Measurements from ENCODE around the gene GLRA2.

Gene GLRA2

DNA sequence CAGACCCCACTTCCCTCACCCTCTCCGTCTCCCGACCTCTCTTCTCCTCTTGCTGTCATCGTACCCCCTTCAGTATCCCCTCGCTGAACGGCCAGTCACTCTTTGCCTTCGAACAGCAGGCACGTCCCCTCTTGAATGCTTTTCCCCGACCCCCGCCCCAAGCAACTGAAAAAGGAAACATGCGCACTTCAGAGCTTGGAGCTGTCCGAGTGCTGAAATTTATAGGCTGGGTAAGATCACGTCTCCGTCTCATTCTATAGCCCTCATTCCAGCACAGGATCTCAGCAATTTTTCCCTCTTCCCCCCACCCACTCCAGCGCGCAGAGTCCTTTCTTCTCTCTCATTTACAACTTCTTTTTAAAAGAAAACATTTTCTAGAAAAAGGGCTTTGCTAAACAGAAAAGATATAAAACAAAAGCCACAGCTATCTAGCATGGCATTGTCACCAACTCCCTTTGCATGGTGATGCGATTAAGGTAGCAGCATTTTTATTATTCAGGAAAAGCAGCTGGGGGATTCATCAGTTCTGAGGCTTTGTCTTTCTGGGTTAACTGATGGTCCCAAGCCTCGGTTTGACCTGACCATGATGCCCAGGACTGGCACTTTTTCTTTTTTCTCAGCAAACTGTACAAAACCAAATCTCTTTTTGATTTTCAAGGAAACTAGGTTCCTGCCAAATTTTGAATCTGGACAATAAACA, at the start of gene GLRA2:
Gene GLRA2 (plus strand): TSS at position 247 of the 700 bp plus-strand sequence. CDS start 522 bp downstream, outside the sequence.
- DNase-seq = no peak

DNA sequence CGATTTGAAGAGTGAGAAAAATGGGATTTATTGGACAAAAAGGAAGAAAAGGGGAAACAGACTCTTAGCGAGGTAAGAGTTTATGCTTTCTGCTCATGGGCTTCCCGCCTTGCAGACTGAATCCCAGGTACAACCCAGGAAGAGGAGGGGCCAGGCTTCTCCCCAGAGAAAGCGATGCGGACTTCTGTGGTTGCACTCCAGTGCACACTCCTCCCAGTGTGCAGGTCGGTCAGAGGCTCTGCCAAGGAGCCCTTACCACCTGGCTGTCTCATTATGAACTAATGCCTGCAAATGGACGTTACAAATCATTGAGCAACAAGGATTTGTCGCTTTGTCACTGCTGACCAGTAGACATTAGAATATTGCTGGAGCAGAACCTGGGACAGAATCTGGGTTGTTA, 39.9 kb upstream of the GLRA2 start:
- DNase-seq = no peak

DNA sequence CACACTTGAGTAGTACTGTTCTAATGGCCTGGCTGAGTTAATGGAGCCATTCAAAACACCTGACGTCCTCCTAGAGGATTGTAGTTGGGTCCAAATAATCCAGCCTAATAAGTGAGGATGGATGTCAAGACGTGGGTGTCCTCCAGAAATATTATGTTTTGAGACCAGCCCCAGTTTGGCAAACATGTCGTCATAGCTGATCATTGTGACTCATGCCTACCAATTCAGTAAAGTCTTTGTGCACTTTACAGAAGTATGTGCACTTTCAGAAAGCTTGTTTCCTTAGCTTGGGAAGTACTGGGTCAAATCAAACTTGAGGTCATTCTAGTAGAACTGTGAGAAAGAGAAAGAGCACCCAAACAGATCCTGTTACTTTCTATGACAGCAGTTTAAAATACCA, 37.6 kb upstream of the GLRA2 start:
- DNase-seq = no peak

- peak; percentile 8 for DNase-seq
These were observed 32.7 kb upstream of the GLRA2 start for GRCh38 chrX:14496674-14497073.

- DNase-seq = no peak
These were observed 32.1 kb upstream of the GLRA2 start for GRCh38 chrX:14497184-14497666.

DNA sequence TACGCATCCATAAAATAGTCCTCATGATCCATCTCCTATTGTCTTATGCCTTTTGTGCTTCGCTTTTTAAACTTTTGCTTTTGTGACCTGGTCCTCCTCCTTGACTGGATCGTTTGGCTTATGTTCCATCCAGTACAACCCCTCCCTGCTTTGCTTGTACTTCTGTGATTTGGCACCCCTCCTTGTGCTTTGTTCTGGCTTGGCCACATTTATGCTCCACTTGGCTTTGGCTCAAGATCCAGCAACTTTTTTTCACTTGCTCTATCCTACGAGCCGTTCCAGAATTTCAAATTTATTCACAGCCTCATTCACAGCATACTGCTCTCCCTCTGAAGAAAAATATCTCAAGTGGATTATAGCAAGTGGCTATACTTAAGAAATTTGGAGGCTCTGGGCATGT, 28.0 kb upstream of the GLRA2 start:
- DNase-seq = no peak

DNA sequence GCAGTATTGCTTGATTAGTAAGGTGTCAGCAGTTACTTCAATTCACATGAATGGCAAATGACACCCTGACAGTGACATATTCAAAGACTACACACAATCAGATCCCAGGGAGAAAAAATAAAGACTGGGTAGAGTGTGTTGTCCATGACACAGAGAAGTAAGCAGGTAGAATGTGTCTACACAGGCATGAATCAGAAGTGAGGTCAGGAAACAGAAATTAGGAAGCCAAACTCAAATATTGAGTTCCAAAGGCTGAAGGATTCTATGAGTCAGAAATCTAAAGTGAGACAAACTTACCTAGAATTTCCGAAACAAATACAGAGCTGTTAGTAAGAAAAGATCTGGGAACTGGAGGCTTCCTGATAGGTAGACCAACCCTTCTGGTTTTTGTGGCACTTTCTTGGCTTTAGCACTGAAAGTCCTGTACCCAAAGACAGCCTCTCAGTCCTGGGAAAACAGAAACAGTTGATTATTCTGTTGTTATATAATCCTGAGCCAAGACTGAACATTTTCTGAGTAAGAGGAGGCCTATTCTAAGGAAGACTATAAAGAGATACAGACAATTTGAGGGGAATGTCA, 24.3 kb upstream of the GLRA2 start:
- DNase-seq = no peak

- DNase-seq = no peak
These were observed 23.7 kb upstream of the GLRA2 start for GRCh38 chrX:14505648-14506047.

GRCh38 chrX:14506866-14507265, 22.5 kb upstream of the GLRA2 start:
- no peak for DNase-seq

- DNase-seq = no peak
These were observed 21.2 kb upstream of the GLRA2 start for GRCh38 chrX:14508025-14508690.

GRCh38 chrX:14509325-14510057, 19.8 kb upstream of the GLRA2 start:
- DNase-seq = no peak

DNA sequence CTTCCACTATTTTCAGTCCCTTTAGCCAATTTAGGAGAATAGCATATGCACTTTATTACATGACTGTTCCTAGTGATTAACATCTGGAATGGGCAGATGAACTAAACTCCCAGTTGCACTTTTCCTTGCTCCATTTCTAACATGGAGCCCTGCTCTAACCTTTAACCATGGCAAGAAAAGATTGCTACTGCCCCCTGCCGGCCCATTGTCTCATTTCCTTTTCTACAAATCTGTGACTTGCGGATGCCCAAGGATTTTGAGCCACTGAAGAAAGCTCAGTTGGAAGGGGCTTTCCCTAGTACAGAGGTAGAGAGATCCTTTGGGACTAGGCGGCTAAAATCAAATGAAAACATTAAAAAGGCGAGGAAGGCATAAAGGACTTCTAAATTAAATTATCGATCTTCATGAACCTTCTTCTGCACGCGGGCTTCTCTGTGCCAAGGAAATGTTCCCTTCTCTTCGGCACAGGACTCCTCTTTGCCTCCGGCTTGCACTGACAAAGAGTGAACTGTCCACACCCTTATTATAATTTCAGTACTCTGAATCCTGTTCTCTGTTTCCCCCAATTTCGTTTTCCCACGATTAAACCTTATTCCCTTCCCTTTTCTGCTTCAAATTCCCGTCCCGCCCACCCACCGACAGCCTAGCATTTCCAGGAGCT, 577 bp upstream of the GLRA2 start:
- DNase-seq = peak; percentile 36

GRCh38 chrX:14533867-14534266, 4.5 kb downstream of the GLRA2 start:
- no peak for DNase-seq

- DNase-seq = no peak
These were observed 16.9 kb downstream of the GLRA2 start for GRCh38 chrX:14546190-14546589.

DNA sequence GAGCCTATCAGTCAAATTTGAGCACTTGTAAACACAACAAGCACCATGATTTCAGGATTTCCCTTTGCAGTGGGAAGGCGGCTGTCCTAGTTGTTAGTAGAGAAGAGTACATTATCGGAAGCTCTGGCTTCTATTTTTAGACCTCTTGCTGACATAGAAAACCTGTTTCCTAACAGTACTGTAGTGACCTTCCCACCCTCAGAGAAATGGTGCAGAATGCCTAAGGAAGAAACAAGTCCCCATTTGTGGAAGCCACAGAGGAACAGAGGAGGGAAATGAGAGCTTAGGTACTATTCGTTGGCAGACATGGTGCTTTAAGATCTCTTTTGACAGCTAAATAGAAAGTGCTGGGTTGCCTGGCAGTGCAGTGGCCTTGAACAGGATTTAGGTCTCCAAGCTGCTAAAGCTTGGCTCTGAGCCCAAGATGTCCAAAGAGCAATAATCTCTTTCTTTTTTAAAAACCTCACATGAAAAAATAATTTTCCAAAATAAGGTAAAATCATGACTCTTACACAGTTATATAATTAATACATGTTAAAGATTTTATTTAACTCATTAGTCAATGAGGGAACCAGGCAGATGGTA, 24.9 kb downstream of the GLRA2 start:
- no peak for DNase-seq

- no peak for DNase-seq
These were observed 34.7 kb downstream of the GLRA2 start for GRCh38 chrX:14564058-14564457.

DNA sequence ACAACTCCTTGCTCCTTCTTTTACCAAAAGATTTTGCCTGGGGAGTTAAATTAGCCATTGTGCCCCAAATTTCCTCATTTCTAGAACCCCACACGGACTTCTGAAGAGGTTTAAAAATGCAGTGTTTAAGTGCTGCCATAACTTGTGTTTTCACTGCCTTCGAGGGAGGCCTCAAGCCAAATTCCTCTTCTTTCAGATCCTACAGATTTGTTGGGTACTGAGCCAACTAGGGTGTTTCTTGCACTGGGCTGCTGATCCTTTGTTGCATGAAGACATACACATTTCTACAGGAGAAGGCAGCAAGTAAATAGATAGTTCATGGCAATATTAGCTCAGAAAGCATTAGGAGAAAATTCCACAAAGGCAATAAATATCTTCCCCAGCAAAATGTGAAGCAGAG, 43.8 kb downstream of the GLRA2 start:
- DNase-seq = no peak

- no peak for DNase-seq
These were observed 51.7 kb downstream of the GLRA2 start for GRCh38 chrX:14581081-14581480.

- no peak for DNase-seq
These were observed 55.2 kb downstream of the GLRA2 start for GRCh38 chrX:14584548-14584947.

- no peak for DNase-seq
These were observed 60.9 kb downstream of the GLRA2 start for GRCh38 chrX:14590216-14590615.

GRCh38 chrX:14590693-14591424, 61.5 kb downstream of the GLRA2 start:
- no peak for DNase-seq

DNA sequence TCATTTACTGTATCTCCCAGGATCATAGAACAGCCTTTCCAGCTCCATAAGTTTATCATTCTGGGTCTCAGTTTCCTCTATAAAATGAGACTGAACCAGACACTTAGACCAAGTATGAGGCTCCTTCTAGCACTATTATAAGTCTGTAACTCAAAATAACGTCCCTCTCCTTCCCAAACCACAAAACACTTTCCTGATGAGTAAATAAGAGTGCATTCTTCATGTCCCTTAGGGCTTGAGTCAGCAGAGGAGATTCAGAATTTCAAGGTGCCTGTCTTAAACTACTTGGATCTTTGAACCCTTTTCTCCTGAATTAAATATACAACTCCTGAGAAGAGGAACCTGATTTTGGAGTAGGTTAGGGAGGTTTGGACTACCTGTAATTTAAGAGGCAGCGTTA, 62.6 kb downstream of the GLRA2 start:
- no peak for DNase-seq
